SHP77 treated with DMSO at 0.1 percent for 48 hours (cell line): Measurements from ENCODE around the gene EBI3.
"Not testable (repeated sequence)": the region's sequence is repeated elsewhere in the genome, so short reads cannot be mapped to it uniquely, and the experiment has no call there.

ENCODE experiments used
- DNase-seq: peaks from one replicate; lab custom pipeline; 2025; lab: John Stamatoyannopoulos, UW

The EBI3 gene

GRCh38 chr19:4229179-4229931 is at the start of gene EBI3:
Gene EBI3, plus strand, starts transcription at chr19:4229523. Its CDS starts 28 bp downstream, at chr19:4229551.
- DNase-seq, result no peak

DNA sequence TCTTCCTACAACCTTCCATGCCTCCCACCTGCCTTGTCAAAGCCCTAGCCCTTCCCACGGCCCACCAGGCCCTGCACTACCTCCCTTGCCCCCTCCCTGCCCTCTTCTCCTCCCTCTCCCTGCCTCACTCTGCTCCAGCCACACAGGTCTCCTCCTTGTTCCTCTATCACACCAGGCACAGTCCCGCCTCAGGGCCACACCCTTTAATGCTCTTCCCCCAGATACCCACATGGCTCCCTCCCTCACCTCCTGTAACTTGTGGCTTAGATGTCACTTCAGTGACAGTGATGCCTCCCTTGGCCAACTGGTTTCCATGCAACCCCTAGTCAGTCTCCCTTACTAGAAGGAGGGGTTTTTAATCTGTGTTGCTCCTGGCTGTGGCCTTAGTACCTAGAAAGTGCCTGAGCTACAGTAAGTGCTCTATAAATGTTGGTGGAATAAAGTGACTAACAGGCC is 48.2 kb upstream of the EBI3 start:
- no peak for DNase-seq

- peak; percentile 89 for DNase-seq
Measured at GRCh38 chr19:4182084-4182810, 47.1 kb upstream of the EBI3 start, which contains the start of the genes ANKRD24 and SIRT6. Gene ANKRD24, plus strand, starts transcription at chr19:4182689. Its CDS starts 3,737 bp downstream, at chr19:4186426. Gene SIRT6, minus strand, starts transcription at chr19:4182563. Its CDS starts 24 bp downstream, at chr19:4182539.

- DNase-seq, result peak; percentile 9
Measured at GRCh38 chr19:4183967-4184717, 45.2 kb upstream of the EBI3 start.

- DNase-seq, result no peak
Measured at GRCh38 chr19:4184718-4185352, 44.5 kb upstream of the EBI3 start.

DNA sequence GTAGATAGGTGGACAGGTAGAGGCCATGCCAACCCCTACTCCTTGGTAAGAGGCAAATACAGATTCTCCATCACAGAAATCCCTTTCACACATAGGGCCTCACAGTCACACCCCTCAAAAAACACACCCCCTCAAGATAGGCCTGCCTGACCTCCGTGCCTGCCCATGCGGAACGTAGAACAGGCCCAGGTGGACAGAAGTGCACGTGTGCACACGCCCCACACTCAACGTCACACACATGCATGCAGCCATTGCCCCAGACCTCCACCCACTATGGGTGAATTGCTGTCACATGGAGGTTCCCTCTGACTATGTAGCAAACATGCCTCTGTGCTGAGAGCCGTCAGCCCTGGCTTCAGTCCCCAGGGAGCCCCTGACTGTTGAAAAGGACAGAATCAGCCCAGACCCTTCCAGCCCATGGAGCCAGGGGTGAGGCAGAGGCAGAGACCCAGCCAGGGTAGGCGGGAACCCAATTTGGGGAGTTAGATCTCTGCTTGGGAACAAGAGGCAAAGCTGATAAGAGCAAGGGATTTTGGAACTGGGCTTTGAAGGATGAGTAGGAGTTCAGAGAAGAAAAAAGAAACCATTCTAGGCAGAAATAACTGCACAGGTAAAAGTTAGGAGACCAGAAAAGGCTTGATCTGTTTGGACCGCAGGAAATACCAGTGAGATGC is 43.8 kb upstream of the EBI3 start:
- DNase-seq, result no peak

DNA sequence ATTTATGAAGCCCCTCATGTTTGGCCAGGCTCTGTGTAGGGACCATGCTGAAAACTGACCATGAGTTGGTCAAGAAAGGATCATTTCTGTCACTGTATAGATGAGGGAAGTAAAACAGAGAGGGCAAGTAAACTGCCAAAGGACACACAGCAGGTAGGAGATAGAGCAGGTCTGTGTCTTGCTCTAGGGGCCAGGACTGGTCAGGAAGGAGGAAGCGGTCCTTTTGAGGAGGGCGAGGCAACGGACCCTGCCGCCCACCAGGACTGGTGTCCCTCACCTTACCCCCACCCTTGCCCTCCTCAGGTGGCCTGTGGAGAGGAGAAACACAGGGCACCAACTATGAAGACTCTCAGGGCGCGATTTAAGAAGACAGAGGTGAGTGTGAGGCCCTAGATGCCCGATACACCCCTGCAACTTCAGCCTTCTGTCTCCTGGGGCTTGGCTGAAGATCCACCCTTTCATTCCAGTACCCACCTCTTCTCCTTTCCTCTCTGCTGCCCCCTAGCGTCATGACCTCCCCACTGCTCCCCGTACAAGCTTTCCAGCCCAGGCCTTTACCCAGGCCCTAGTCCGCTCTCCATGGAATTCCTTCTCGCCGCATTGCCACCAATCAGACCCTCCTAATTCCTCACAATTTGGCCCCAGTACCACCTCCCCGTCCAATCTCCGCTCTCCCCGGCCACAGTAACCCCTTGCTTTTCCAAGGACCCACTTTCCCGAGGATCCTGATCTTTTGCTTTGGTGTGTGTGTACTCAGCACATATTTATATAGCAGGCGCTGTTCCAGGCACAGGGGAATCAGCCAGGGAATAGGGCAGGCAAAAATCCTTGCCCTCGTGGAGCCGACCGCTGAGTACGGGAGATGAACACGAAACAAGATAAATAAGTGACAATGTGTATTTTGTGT is 43.0 kb upstream of the EBI3 start:
- DNase-seq, result peak; percentile 55

DNA sequence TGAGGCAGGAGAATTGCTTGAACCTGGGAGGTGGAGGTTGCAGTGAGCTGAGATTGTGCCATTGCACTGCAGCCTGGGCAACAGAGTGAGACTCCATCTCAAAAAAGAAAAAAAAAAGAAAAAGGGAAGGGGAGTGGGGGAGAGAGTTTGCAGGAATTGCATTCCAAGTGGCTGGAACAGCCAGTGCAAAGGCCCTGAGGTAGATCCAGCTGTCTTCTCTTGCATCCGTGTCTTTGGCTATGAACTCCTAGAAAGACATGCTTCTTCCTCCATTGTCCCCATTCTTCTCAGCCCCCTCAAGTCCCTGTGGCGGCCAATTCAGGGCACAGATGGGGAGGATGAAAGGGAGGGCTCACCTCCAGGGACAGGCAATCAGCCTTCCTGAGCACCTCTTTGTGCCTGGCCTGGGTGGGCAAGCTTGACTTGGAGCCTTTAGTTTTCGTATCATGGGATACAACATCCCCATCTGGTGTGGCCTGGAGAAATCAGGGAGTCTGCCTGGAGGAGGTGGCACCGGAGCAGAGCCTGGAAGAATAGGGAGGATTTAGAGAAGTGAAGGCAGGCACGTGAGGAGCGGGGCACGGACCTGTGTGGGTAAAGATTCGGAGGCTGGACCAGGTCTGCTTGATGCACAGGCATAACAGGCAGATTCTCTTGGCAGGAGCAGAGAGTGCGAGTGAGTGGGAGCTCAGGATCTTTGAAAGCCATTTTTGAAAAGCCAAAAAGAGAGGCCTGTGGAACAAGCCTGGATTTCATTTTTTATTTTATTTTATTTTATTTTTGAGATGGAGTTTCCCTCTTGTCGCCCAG is 41.8 kb upstream of the EBI3 start:
- DNase-seq, result no peak

- DNase-seq, result no peak
Measured at GRCh38 chr19:4189641-4190040, 39.7 kb upstream of the EBI3 start.

GRCh38 chr19:4192537-4192936 is 36.8 kb upstream of the EBI3 start:
- DNase-seq, result not testable (repeated sequence)

GRCh38 chr19:4194353-4194752 is 35.0 kb upstream of the EBI3 start:
- DNase-seq, result no peak

DNA sequence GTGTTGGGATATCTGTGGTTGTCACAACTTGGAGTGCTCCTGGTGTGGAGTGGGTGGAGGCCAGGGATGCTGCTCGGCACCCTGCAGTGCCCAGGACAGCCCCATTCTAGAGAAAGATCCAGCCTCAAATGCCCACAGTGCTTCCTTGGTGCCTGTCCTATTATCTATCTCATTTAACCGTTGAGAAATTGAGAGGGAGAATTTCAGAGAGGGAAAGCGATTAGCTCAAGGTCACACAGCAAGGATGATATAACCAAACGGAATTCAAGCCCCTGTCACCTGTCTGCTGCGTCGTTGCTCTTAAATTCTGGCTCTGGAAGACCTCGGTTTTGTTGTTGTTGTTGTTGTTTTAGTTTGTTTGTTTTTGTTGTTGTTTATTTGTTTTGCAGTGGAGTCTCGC is 33.3 kb upstream of the EBI3 start:
- DNase-seq, result no peak

GRCh38 chr19:4196587-4197148 is 32.7 kb upstream of the EBI3 start:
- DNase-seq, result no peak

DNA sequence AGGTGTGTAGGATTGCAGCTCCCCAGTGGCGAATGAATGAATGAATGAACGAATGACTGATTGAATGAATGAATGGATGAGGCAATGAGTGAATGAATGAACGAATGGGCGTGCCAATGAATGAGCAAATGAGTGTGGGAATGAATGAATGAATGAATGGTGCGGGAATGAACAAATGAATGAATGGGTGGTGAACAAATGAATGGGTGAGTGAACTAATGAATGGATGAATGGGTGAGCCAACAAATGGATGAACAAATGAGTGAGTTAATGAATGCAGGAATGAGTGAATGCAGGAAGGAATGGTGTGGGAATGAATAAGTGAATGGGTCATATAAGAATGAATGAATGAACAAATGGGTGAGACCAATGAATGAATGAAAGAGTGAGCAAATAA is 32.1 kb upstream of the EBI3 start:
- DNase-seq, result no peak

GRCh38 chr19:4197625-4198466 is 31.5 kb upstream of the EBI3 start:
- no peak for DNase-seq

- no peak for DNase-seq
Measured at GRCh38 chr19:4198467-4199126, 30.7 kb upstream of the EBI3 start.

GRCh38 chr19:4199699-4200293 is 29.5 kb upstream of the EBI3 start:
- no peak for DNase-seq
